Left lung (tissue), 10 donors: ENCODE data around the gene ATP6V0E1. TPM values are rescaled to one million over a fixed set of nuclear protein-coding genes. Genes with fewer than 3 reads are reported as not detected.

Source experiments
- ATAC-seq: fragments of 200-7000 bp; cut with Tn5 transposase; one replicate; pipeline ENCODE4 v1.9.1; 2020; ENCODE audit warnings: moderate library complexity
- DNase-seq, 4 donors: peaks; one replicate each; pipeline ENCODE4 v3.0.0-alpha.2; 2013 to 2020
- H3K27ac ChIP-seq, 2 donors: fragments of 200-600 bp; sonication (generic) in 1 of 2; one replicate each; pipeline versions ENCODE4 v1.5.0 to v1.8.0; 2020 to 2021
- H3K27me3 ChIP-seq, 2 donors: fragments of 200-600 bp; sonication (generic) in 1 of 2; one replicate each; pipeline versions ENCODE4 v1.5.0 to v1.8.0; 2020 to 2021
- H3K36me3 ChIP-seq, 2 donors: fragments of 200-600 bp; sonication (generic) in 1 of 2; one replicate each; pipeline versions ENCODE4 v1.5.0 to v1.8.0; 2020 to 2021
- H3K4me1 ChIP-seq, 2 donors: fragments of 200-600 bp; one replicate each; pipeline ENCODE4 v1.8.0; 2021
- H3K4me3 ChIP-seq, 2 donors: fragments of 200-600 bp; sonication (generic) in 1 of 2; one replicate each; pipeline versions ENCODE4 v1.5.0 to v1.8.0; 2020 to 2021; ENCODE audit warnings: mild to moderate bottlenecking in 1 of 2
- H3K9me3 ChIP-seq, 2 donors: fragments of 200-600 bp; sonication (generic) in 1 of 2; one replicate each; pipeline versions ENCODE4 v1.5.0 to v1.8.0; 2020 to 2021
- CTCF ChIP-seq, 2 donors: fragments of 200-600 bp; sonication (generic) in 1 of 2; IDR thresholded peaks; one replicate each; pipeline versions ENCODE4 v1.5.0 to v1.8.0; 2021; ENCODE audit warnings: antibody characterized with exemption in 2 of 2
- intact Hi-C, 2 donors: fragments of 100-400 bp; cut with DNase I; formaldehyde crosslinking; loops; one replicate each; pipeline versions ENCODE4 v1.11.2 to v1.14.2; 2022
- polyA plus RNA-seq, 6 donors: library from polyadenylated mRNA; unstranded; fragments of 120-200 nt; gene quantifications; one replicate each; pipeline ENCODE4 v1.2.1, GENCODE V29; 2013; ENCODE audit not compliant: insufficient read length in 6 of 6
- total RNA-seq, 2 donors: library from RNA; stranded (reverse); fragmentation: NEBNext Ultra II Directional; extraction: Animal tissue kit (Norgen Biotek cat#: 25700); gene quantifications; one replicate each; pipeline ENCODE4 v1.2.1, GENCODE V29; 2021
- donor health status: DM: no; HTN: yes; CAD: no.
- donor health status: DM: no; HTN: no; CAD: no.

ATP6V0E1 gene
- total and polyA plus RNA-seq, 8 donors = 132 to 385 (median 159) TPM

GRCh38 chr5:173057062-173057924 is 73.7 kb downstream of the ATP6V0E1 start:
- H3K27ac ChIP-seq = peak overlapping the region; percentile 98 to 99
- ATAC-seq (peak; percentile 96), DNase-seq (peak; percentile 98 to 99 (median 99))
- peaks cover 13 to 37% of the 10 kb centered on the region in 2 donors for H3K4me1 ChIP-seq
- no peaks in the 10 kb centered on the region for H3K36me3 ChIP-seq
- no peaks in the 10 kb centered on the region for H3K9me3 ChIP-seq
- H3K4me3 ChIP-seq = peak overlapping the region; percentile 100
- no peak for TF ChIP-seq CTCF (IDR thresholded peaks at IDR 0.05)
- intact Hi-C loops = no loop called here
- no peaks in the 10 kb centered on the region for H3K27me3 ChIP-seq

- H3K4me1 ChIP-seq = peaks cover 10 to 39% of the 10 kb centered on the region in 2 donors
- no peak for ATAC-seq
- H3K27ac ChIP-seq = no peak overlapping the region
- no peak for DNase-seq
- H3K4me3 ChIP-seq = no peak overlapping the region
- intact Hi-C loops = no loop called here
- no peaks in the 10 kb centered on the region for H3K27me3 ChIP-seq
- H3K9me3 ChIP-seq = no peaks in the 10 kb centered on the region
- H3K36me3 ChIP-seq = no peaks in the 10 kb centered on the region
- TF ChIP-seq CTCF (IDR thresholded peaks at IDR 0.05) = no peak
These were observed 78.6 kb downstream of the ATP6V0E1 start for GRCh38 chr5:173062141-173062540.

- no peak overlapping the region for H3K4me3 ChIP-seq
- no peaks in the 10 kb centered on the region for H3K27me3 ChIP-seq
- no peak for ATAC-seq
- DNase-seq = no peak
- intact Hi-C loops = no loop called here
- H3K36me3 ChIP-seq = no peaks in the 10 kb centered on the region
- TF ChIP-seq CTCF (IDR thresholded peaks at IDR 0.05) = no peak
- H3K4me1 ChIP-seq = peaks cover 0 to 27% of the 10 kb centered on the region in 2 donors
- H3K9me3 ChIP-seq = no peaks in the 10 kb centered on the region
- peak overlapping the region in 1 of 2 donors; percentile 20 for H3K27ac ChIP-seq
These were observed 81.6 kb downstream of the ATP6V0E1 start for GRCh38 chr5:173065155-173065554.

GRCh38 chr5:173069671-173070070 is 86.1 kb downstream of the ATP6V0E1 start:
- no peak overlapping the region for H3K4me3 ChIP-seq
- H3K27ac ChIP-seq = peak overlapping the region in 1 of 2 donors; percentile 21
- no peak for ATAC-seq
- H3K36me3 ChIP-seq = no peaks in the 10 kb centered on the region
- intact Hi-C loops = no loop called here
- no peaks in the 10 kb centered on the region for H3K27me3 ChIP-seq
- no peaks in the 10 kb centered on the region for H3K9me3 ChIP-seq
- no peak for TF ChIP-seq CTCF (IDR thresholded peaks at IDR 0.05)
- peaks cover 0 to 23% of the 10 kb centered on the region in 2 donors for H3K4me1 ChIP-seq
- no peak for DNase-seq

- H3K4me3 ChIP-seq = no peak overlapping the region
- TF ChIP-seq CTCF (IDR thresholded peaks at IDR 0.05) = no peak
- DNase-seq (no peak), ATAC-seq (no peak)
- intact Hi-C loops = no loop called here
- H3K4me1 ChIP-seq = no peaks in the 10 kb centered on the region
- H3K27me3 ChIP-seq = no peaks in the 10 kb centered on the region
- H3K9me3 ChIP-seq = no peaks in the 10 kb centered on the region
- H3K36me3 ChIP-seq = no peaks in the 10 kb centered on the region
- H3K27ac ChIP-seq = no peak overlapping the region
These were observed 91.7 kb downstream of the ATP6V0E1 start for GRCh38 chr5:173075137-173075843.
